Endothelial cell of umbilical vein (primary cell): ENCODE results near the gene FAM83F.

ENCODE experiments used
- CTCF ChIP-seq, 2 donors: IDR thresholded peaks; 1 replicate in 1 of 2; 2 replicates in 1 of 2; pipeline ENCODE4 v1.5.1; 2011; ENCODE audit warnings: low read length in 2 of 2, mild to moderate bottlenecking in 2 of 2, moderate library complexity in 2 of 2, control low read depth in 1 of 2, inconsistent platforms in 1 of 2, low read depth in 1 of 2; ENCODE audit not compliant: insufficient read depth in 1 of 2; ENCODE audit errors: extremely low read depth in 1 of 2
- EZH2 ChIP-seq: IDR thresholded peaks from 2 replicates; pipeline ENCODE4 v1.6.1; 2012; ENCODE audit warnings: borderline replicate concordance, low read depth, mild to moderate bottlenecking, moderate library complexity, low read length, inconsistent platforms; ENCODE audit not compliant: severe bottlenecking
- GATA2 ChIP-seq: IDR thresholded peaks from 2 replicates; pipeline ENCODE4 v1.7.0; 2011; ENCODE audit warnings: low read depth, mild to moderate bottlenecking, moderate library complexity, mixed read lengths, low read length; ENCODE audit not compliant: insufficient read length, insufficient read depth
- POLR2A ChIP-seq: IDR thresholded peaks from 2 replicates; pipeline ENCODE4 v1.6.1; 2012; ENCODE audit warnings: low read depth, mild to moderate bottlenecking, control low read depth, low read length
- POLR2AphosphoS5 ChIP-seq: IDR thresholded peaks from 2 replicates; pipeline ENCODE4 v1.6.1; 2012; ENCODE audit warnings: low read depth, mild to moderate bottlenecking, control low read depth, low read length, moderate library complexity; ENCODE audit not compliant: insufficient read depth

DNA sequence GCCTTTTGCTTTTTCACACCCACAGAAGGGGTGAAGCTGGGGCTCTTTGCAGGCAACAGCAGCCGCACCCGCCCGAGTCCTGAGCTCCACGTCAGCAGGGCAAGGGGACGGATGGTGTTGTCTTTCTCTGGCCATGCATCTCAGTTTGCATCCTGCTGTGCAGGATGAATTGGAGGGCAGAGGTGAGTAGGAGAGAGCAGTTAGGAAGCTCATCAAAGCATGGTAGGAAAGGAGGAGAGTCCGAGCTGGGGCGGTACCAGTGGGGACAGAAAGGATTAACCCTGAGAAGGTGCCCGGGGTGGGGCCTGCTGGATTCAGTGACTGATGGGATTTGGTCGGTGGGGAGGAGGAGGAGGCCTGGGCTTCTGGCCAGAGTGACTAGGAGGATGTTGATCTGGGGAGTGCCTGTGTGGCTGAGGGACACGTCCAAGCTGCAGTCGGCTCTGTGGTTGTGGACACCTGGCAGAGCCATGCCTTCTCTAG lies 14.6 kb downstream of the FAM83F start:
- TF ChIP-seq EZH2 (no peak), CTCF (IDR thresholded peaks at IDR 0.05; ENCODE audit: extremely low read depth in 1 of 2, insufficient read depth in 1 of 2, low read depth in 1 of 2, low read length in 2 of 2) (no peak), POLR2AphosphoS5 (no peak), POLR2A (no peak), GATA2 (no peak)
